ENCODE results near the gene C5. TPM values are rescaled to one million over a fixed set of nuclear protein-coding genes. Genes with fewer than 3 reads are reported as not detected.

C5 gene
- polyA plus RNA-seq, 3 donors: 12.8 to 14.7 (median 14.3) TPM

DNA sequence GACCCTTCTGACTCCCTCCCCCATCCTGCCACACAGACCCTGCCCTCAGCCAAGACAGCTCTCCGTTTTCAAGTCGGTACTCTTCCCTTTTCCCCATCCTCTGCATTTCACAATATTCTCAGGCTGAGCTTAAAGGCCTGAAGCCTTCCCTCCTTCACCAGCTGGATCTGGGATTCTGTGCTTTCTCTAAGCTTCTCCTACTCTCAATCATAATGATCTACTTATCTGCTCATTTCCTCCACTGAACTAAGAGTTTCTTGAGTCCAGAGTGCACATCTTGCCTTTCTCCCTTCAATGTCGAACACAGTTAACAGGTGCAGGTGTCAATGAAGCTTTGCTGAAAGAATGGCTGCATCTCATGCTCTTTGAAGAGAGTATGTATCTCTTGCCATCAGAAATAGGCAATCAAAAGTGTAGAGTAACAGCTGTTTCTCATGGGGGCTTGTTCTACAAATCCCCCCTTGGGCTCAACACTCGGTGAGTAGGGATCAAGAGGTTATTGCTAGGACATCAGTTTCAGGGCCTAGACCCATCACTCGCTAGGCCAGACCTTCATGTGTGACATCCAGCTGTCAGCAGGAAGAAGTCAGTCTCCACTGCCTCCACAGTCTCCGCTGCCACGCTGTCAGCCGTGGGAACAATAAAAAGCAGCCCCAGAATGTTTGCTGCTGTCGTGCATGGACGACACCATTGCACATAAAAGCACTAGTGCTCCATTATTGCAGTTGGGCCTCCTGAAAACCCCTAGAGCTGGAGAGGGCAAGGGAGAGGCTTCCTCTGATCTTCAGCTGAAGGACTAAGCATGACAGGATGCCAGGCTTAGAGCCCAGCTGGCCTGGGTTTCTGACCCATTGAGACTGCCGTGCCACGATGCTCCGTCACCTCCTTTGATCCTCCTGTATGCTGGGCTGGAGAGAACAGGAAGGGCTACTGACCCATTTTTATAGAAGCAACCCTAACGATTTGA lies 147.2 kb downstream of the C5 start:
- DNase-seq (ENCODE audit: extremely low read depth in 1 of 11, low read depth in 9 of 11, low spot score in 4 of 11): no peak

Other genes starting within 250 kb of the C5 start
- gene PSMD5, start 207.4 kb downstream of the C5 start, polyA plus RNA-seq (ENCODE audit: insufficient read length in 3 of 3): 10 to 100 TPM; 30.0 to 40.5 (median 37.9) TPM
- 10 to 100 TPM; 31.4 to 39.4 (median 34.9) TPM for gene PHF19, start 173.1 kb downstream of the C5 start, polyA plus RNA-seq (ENCODE audit: insufficient read length in 3 of 3)
- 1 to 10 TPM; 4.5 to 8.1 (median 5.6) TPM for gene TRAF1, start 123.5 kb downstream of the C5 start, polyA plus RNA-seq (ENCODE audit: insufficient read length in 3 of 3)
- gene CNTRL, start 24.7 kb upstream of the C5 start, polyA plus RNA-seq (ENCODE audit: insufficient read length in 3 of 3): 10 to 100 TPM; 31.3 to 39.1 (median 36.5) TPM
- 100 to 1,000 TPM in 1 of 3 donors, 10 to 100 TPM in 2; 95.4 to 112 (median 97.0) TPM for gene RAB14, start 151.6 kb upstream of the C5 start, polyA plus RNA-seq (ENCODE audit: insufficient read length in 3 of 3)
- gene GSN, start 217.9 kb upstream of the C5 start, polyA plus RNA-seq (ENCODE audit: insufficient read length in 3 of 3): 100 to 1,000 TPM; 128 to 208 (median 160) TPM

Data from renal cortex interstitium (tissue), 11 donors.